Endodermal cell (in vitro differentiated cells): ENCODE data around the gene PCNX1. TPM values are rescaled to one million over a fixed set of nuclear protein-coding genes. Genes with fewer than 3 reads are reported as not detected.

Experiments used
- DNase-seq: peaks from one replicate; pipeline ENCODE4 v3.0.0-alpha.2; 2017
- H3K27ac ChIP-seq: 2 replicates; pipeline ENCODE4 v1.5.1; 2013; ENCODE audit warnings: mild to moderate bottlenecking, low read depth, low read length, moderate library complexity
- H3K27me3 ChIP-seq: 2 replicates; pipeline ENCODE4 v1.6.1; 2013; ENCODE audit warnings: mild to moderate bottlenecking, low read length, moderate library complexity; ENCODE audit not compliant: insufficient read depth, control insufficient read depth, poor library complexity, severe bottlenecking
- H3K36me3 ChIP-seq: 2 replicates; pipeline ENCODE4 v1.7.0; 2013; ENCODE audit warnings: mild to moderate bottlenecking, low read length, moderate library complexity; ENCODE audit not compliant: control insufficient read depth, insufficient read depth
- H3K4me1 ChIP-seq: one replicate; pipeline ENCODE4 v1.7.0; 2013; ENCODE audit warnings: low read length; ENCODE audit not compliant: control insufficient read depth, insufficient read depth
- H3K4me3 ChIP-seq: 2 replicates; pipeline ENCODE4 v1.5.1; 2013; ENCODE audit warnings: mild to moderate bottlenecking, low read length, moderate library complexity
- H3K9ac ChIP-seq: 2 replicates; pipeline ENCODE4 v1.6.1; 2013; ENCODE audit warnings: mild to moderate bottlenecking, low read length, moderate library complexity; ENCODE audit not compliant: poor library complexity, severe bottlenecking; ENCODE audit errors: extremely low read depth
- H3K9me3 ChIP-seq: 2 replicates; pipeline ENCODE4 v1.6.1; 2013; ENCODE audit warnings: mild to moderate bottlenecking, low read length, moderate library complexity; ENCODE audit not compliant: control insufficient read depth
- H3K27ac Mint-ChIP-seq: 2 replicates; pipeline ENCODE4 v1.8.0; 2020; ENCODE audit warnings: mixed read lengths
- H3K27me3 Mint-ChIP-seq: 2 replicates; pipeline ENCODE4 v1.8.0; 2021; ENCODE audit warnings: mild to moderate bottlenecking, mixed read lengths; ENCODE audit not compliant: insufficient read depth
- H3K36me3 Mint-ChIP-seq: 2 replicates; pipeline ENCODE4 v1.8.0; 2020; ENCODE audit warnings: low read depth, mixed read lengths
- H3K4me1 Mint-ChIP-seq: 2 replicates; pipeline ENCODE4 v1.8.0; 2020; ENCODE audit warnings: mixed read lengths
- H3K4me3 Mint-ChIP-seq: 2 replicates; pipeline ENCODE4 v1.8.0; 2020; ENCODE audit warnings: mild to moderate bottlenecking, moderate library complexity, mixed read lengths
- H3K9me3 Mint-ChIP-seq: 2 replicates; pipeline ENCODE4 v1.8.0; 2020; ENCODE audit warnings: mild to moderate bottlenecking, mixed read lengths
- WGBS, 2 experiments: methylation state at CpG; one replicate each; pipeline versions ENCODE4 v1.1.5 to v1.1.7; 2013; ENCODE audit warnings: missing lambda C conversion rate in 2 of 2, mixed read lengths in 1 of 2; ENCODE audit not compliant: insufficient coverage in 1 of 2, insufficient read length in 1 of 2; 5-methylcytosine and 5-hydroxymethylcytosine counted together
- total RNA-seq, 2 donors: library from RNA; stranded (reverse); fragmentation: NEBNext Ultra II Directional in 1 of 2; extraction: Animal tissue kit (Norgen Biotek cat#: 25700) in 1 of 2; gene quantifications; 2 replicates in 1 of 2; 3 replicates in 1 of 2; pipeline ENCODE4 v1.2.1, GENCODE V29; 2021
- TF ChIP-seq, protein P1 (sequence below): fragments of 200-600 bp; sonication (generic); conservative IDR thresholded peaks from 2 replicates; pipeline ENCODE4 v1.5.0; 2021; ENCODE audit warnings: antibody characterized with exemption, mild to moderate bottlenecking

Gene PCNX1
- total RNA-seq, 2 donors from 2014 or later = 68.2 TPM

DNA sequence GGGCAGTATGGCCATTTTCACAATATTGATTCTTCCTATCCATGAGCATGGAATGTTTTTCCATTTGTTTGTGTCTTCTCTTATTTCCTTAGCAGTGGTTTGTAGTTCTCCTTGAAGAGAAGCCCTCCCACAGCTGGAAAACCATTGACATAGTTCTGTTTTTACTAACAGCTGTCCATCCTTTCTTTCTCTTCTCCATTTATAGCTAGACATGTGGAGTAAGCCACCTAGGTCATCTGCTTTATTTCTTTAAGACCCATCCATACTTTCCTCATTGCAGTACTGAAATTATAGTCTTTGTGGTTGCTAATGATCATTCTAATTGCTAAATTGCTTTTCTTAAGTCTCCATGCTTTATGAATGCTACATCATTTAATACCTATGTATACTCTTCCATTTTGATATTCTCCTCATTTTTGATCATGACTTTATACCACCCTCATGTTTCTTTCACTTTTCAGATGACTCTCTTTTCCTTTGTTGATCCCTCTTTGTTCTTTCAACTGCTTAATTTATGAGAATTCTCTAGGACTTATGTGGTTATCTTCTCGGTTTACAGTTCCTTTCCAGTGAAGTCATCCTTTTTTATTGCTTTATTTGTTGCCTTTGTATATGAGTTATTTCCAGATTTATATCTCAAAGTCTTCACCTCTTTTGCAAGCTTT lies 114.2 kb downstream of the PCNX1 start:
- Histone ChIP-seq H3K27me3 (no peaks in the 10 kb centered on the region), H3K36me3 (peaks cover 61% of the 10 kb centered on the region), H3K4me1 (no peaks in the 10 kb centered on the region), H3K4me3 (no peak overlapping the region), H3K9ac (no peak overlapping the region), H3K27ac (no peak overlapping the region), H3K9me3 (peaks cover 8% of the 10 kb centered on the region)
- WGBS, 2 experiments = 100% methylated on average over 1 of the region's 1 CpG; no CpG with 5 or more reads in 1 of the 2 experiments
- no peaks in the 10 kb centered on the region for H3K27me3 Mint-ChIP-seq
- no peaks in the 10 kb centered on the region for H3K4me1 Mint-ChIP-seq
- no peak overlapping the region for H3K27ac Mint-ChIP-seq
- no peak for DNase-seq
- peaks cover 19% of the 10 kb centered on the region for H3K9me3 Mint-ChIP-seq
- TF ChIP-seq, protein P1, sequence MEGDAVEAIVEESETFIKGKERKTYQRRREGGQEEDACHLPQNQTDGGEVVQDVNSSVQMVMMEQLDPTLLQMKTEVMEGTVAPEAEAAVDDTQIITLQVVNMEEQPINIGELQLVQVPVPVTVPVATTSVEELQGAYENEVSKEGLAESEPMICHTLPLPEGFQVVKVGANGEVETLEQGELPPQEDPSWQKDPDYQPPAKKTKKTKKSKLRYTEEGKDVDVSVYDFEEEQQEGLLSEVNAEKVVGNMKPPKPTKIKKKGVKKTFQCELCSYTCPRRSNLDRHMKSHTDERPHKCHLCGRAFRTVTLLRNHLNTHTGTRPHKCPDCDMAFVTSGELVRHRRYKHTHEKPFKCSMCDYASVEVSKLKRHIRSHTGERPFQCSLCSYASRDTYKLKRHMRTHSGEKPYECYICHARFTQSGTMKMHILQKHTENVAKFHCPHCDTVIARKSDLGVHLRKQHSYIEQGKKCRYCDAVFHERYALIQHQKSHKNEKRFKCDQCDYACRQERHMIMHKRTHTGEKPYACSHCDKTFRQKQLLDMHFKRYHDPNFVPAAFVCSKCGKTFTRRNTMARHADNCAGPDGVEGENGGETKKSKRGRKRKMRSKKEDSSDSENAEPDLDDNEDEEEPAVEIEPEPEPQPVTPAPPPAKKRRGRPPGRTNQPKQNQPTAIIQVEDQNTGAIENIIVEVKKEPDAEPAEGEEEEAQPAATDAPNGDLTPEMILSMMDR = no peak
- H3K36me3 Mint-ChIP-seq = peaks cover 52% of the 10 kb centered on the region
- H3K4me3 Mint-ChIP-seq = no peak overlapping the region

GRCh38 chr14:71022012-71022869 lies 115.0 kb downstream of the PCNX1 start:
- H3K27me3 ChIP-seq = no peaks in the 10 kb centered on the region
- no peak for DNase-seq
- no peak overlapping the region for H3K4me3 ChIP-seq
- Mint-ChIP-seq H3K4me1 (no peaks in the 10 kb centered on the region), H3K4me3 (no peak overlapping the region), H3K9me3 (peaks cover 19% of the 10 kb centered on the region), H3K27me3 (no peaks in the 10 kb centered on the region), H3K36me3 (peaks cover 44% of the 10 kb centered on the region), H3K27ac (no peak overlapping the region)
- no peaks in the 10 kb centered on the region for H3K4me1 ChIP-seq
- H3K9me3 ChIP-seq = peaks cover 8% of the 10 kb centered on the region
- H3K36me3 ChIP-seq = peaks cover 58% of the 10 kb centered on the region
- H3K27ac ChIP-seq = no peak overlapping the region
- TF ChIP-seq, protein P1 = no peak
- WGBS, 2 experiments = 95 to 97% methylated on average over 2 to 3 of the region's 3 CpGs
- H3K9ac ChIP-seq = no peak overlapping the region

DNA sequence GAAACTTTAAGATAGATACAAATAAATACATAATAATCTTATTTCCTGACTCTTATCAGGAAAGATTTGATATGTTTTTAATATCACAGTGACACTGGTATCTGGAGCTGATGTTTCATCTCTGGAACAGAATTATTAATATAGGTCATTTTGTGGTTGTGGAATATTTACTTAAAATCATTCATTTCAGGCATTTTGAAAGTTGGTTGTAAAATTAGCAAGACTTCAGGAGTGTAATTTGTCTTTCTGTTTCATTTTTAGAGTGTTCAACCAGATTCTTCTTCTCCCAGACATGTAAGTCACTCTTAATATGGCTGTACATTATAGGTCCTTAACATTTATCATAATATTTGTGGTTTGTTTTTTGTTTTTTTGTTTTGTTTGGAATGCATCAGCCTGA lies 115.7 kb downstream of the PCNX1 start:
- DNase-seq = no peak
- H3K4me1 Mint-ChIP-seq = no peaks in the 10 kb centered on the region
- no peaks in the 10 kb centered on the region for H3K27me3 Mint-ChIP-seq
- Histone ChIP-seq H3K4me3 (no peak overlapping the region), H3K27me3 (no peaks in the 10 kb centered on the region), H3K36me3 (peaks cover 52% of the 10 kb centered on the region), H3K9me3 (peaks cover 8% of the 10 kb centered on the region), H3K9ac (no peak overlapping the region), H3K4me1 (no peaks in the 10 kb centered on the region), H3K27ac (no peak overlapping the region)
- TF ChIP-seq, protein P1 = no peak
- H3K4me3 Mint-ChIP-seq = no peak overlapping the region
- peaks cover 44% of the 10 kb centered on the region for H3K36me3 Mint-ChIP-seq
- H3K27ac Mint-ChIP-seq = no peak overlapping the region
- H3K9me3 Mint-ChIP-seq = peaks cover 19% of the 10 kb centered on the region
